Erythroblast (primary cell): ENCODE data around the gene FRAS1.
"Not testable (repeated sequence)": the region's sequence is repeated elsewhere in the genome, so short reads cannot be mapped to it uniquely, and the experiment has no call there.

ENCODE experiments used
- DNase-seq, 2 experiments: peaks; one replicate each; lab custom pipeline; 2025; lab: John Stamatoyannopoulos, UW
- GATA1 ChIP-seq: IDR thresholded peaks from 2 replicates; pipeline ENCODE4 v1.6.1; 2011; ENCODE audit warnings: low read depth, mild to moderate bottlenecking, control low read depth, low read length, moderate library complexity
- POLR2A ChIP-seq: IDR thresholded peaks from 2 replicates; pipeline ENCODE4 v1.6.1; 2011; ENCODE audit warnings: mild to moderate bottlenecking, low read length

FRAS1 gene

DNA sequence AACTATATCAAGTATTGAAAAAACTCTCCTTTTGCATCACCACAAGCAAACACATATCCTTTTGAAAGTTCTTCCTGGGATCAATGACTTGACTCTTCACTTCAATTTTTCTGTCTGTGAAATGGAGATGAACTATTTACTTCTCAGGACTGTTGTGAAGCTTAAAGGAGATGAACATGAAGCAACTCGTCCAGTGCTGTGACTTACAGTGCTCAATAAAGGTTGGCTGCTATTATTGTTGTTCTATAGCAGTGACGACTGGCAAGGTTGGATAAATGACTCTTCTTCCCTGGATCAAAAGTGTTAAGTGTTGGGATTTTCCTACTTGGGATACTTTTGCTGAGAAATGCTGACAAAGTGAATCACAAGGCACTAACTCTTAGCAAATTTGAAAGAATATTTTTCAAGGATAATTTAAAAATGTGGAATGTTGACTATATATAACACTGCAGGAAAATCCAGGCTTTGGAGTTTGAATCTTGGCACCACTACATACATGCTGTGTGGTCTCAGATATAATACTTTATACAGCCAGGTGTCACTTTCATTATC lies 13.7 kb downstream of the FRAS1 start:
- DNase-seq = no peak
- no peak for TF ChIP-seq POLR2A
- no peak for TF ChIP-seq GATA1

- TF ChIP-seq GATA1 (no peak), POLR2A (no peak)
Measured at GRCh38 chr4:78074759-78075158, 17.6 kb downstream of the FRAS1 start.

DNA sequence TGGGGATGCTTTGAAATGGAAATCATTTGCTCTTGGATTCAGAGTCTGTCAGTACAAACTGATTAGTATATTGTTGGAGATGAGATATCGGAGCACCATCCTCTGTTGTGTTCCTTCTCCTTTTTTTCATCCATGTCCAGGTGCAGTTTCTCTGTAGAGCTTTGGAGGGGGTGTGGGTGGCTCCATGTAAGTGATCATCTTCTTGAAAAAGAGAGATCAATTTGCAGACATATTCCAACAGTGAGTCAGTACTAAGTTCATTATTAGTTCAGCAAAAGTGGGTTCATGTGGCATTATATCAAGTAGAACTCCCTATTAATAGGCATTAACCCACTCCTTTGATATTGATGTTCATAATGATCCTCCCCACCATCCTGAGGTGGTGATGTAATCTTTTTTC lies 18.9 kb downstream of the FRAS1 start:
- TF ChIP-seq GATA1 (no peak), POLR2A (no peak)
- DNase-seq = no peak

More at GRCh38 chr4:78074759-78075158, 17.6 kb downstream of the FRAS1 start:
- DNase-seq = no peak

DNA sequence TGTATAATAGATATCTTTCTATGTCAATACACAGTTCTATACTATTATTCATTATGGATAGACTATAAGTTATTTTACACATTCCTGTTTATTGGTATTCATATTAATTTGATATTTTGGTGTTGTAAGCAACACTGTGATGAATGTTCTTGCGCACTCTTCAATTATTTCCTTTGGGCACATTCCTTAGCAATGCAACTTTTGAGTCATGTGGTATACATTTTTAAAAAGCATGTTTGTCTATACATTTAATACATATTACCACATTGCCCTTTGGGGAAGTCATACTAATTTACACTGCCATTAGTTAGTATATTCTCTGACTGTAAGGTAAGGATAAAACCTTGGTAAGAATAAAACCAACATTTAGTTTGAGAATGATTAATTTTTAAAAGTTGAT lies 21.0 kb downstream of the FRAS1 start:
- no peak for TF ChIP-seq POLR2A
- TF ChIP-seq GATA1 = no peak
- no peak for DNase-seq

- TF ChIP-seq GATA1 (no peak), POLR2A (no peak)
- DNase-seq = no peak
Measured at GRCh38 chr4:78079726-78080430, 22.8 kb downstream of the FRAS1 start.

DNA sequence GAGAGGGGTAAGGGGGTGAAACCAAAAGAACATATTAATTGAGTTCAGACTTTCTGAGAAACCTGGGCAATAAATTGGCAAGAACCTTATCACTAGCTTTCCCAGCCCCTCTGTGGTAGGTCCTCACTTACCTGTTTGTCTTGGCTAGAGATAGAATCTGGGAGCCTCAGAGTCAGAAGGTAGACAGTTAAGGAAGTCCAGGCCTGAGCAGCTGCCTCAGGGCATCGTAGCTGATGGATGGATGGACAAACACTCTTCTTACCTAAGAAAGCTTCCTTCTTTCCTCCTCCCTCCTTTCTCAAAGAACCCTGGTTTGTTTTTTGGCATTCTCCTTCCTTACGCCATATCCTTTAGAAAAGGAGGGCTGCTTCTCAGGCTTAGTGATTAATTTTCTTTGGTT lies 24.4 kb downstream of the FRAS1 start:
- TF ChIP-seq GATA1 (no peak), POLR2A (no peak)
- no peak for DNase-seq

DNA sequence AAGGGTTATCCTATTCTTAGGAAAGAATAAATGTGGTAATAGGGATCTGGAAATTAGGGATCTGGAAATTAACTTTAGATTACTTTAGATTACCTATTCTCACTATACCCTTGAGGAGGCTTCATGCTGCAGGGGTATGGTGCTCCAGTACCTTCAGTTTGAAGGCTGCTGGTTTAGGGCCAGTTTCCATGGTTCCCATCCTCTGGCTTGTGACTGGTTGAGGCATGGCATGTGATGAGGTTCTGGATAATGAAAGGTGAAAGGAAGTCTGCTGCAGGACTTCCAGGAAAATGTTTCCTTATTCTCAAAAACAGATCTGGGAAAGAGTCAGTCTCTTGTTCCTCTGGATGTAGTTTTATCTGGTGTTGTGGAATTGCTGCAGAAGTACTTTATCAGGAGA lies 25.9 kb downstream of the FRAS1 start:
- no peak for TF ChIP-seq POLR2A
- no peak for TF ChIP-seq GATA1
- no peak for DNase-seq

- no peak for TF ChIP-seq GATA1
- TF ChIP-seq POLR2A = no peak
- DNase-seq = no peak
Measured at GRCh38 chr4:78091534-78091933, 34.4 kb downstream of the FRAS1 start.

GRCh38 chr4:78092350-78092749 lies 35.2 kb downstream of the FRAS1 start:
- DNase-seq = not testable (repeated sequence)

DNA sequence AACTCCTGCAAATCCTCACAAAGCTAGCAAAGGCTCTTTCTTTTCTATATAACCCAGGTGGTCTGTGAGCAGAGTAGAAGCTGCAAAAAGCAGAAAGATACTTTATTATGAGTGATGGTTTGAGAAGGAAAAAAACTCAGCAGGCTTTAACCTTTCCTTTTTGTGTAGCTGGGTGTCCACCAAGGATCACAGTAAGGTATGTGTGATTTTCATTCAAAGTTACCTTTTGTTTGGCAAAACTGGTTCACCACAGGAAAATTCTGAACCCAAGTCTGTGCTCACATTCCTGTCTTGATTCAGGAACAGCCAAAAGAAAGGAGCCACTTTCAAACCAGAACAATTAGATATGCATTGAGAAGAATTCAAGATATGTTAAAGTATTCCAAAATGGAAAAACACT lies 35.7 kb downstream of the FRAS1 start:
- no peak for DNase-seq
- no peak for TF ChIP-seq POLR2A
- TF ChIP-seq GATA1 = no peak

DNA sequence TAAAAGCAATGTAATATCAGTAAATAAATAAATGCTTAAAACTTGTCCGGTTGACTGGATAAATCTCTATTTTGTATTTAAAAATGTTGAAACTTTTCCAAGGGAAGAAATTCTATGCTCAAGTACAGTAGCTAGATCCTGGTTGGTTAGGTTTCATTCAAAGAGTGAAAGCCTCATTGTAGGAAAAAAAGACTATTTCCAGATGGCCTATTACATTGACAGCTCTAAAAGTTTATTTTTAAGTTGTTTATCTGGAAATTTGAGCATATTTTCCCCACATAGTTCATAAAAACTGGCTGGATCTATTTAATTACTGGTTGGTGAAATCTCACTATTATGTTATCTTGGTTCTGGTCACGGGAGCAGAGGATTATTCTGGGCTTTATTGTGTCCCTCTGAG lies 38.0 kb downstream of the FRAS1 start:
- TF ChIP-seq GATA1 (no peak), POLR2A (no peak)

GRCh38 chr4:78099058-78099457 lies 41.9 kb downstream of the FRAS1 start:
- no peak for TF ChIP-seq GATA1
- no peak for TF ChIP-seq POLR2A
- no peak for DNase-seq

More for the DNA sequence above, 38.0 kb downstream of the FRAS1 start:
- no peak for DNase-seq

- TF ChIP-seq GATA1 (no peak), POLR2A (no peak)
- DNase-seq = no peak
Measured at GRCh38 chr4:78100060-78100459, 42.9 kb downstream of the FRAS1 start.

DNA sequence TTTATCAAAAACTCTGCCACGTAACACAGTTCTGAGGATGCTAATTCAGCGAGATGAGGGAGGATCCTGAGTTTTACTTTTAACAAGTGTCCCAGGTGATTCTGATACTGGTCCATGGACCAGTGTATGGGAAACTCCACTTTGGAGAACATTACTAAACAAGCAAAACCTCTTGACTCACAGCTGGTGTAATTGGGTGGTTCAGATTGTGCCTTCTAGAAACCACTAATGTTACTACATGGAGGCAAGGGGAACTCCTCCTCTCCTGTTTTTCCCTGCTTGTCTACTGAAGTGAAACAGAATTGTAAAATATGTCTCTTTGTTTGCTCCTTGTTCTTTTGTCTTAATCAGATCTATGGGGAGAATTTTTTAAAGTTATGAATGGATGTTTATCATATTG lies 62.6 kb downstream of the FRAS1 start:
- no peak for DNase-seq
- no peak for TF ChIP-seq GATA1
- TF ChIP-seq POLR2A = no peak
